Measurements from ENCODE around the gene DCLK1. TPM values are rescaled to one million over a fixed set of nuclear protein-coding genes. Genes with fewer than 3 reads are reported as not detected.

The DCLK1 gene
- total RNA-seq, 3 donors from 2014 or later (not counting 1 experiment from before 2014, with no cell fraction given) = not detected

- no CpG with 5 or more reads among the region's 1 CpG for WGBS (ENCODE audit: insufficient coverage)
- Mint-ChIP-seq H3K27me3 (ENCODE audit: low read depth in 2 of 2) (no peaks in the 10 kb centered on the region), H3K4me1 (no peaks in the 10 kb centered on the region), H3K36me3 (no peaks in the 10 kb centered on the region), H3K27ac (no peak overlapping the region), H3K9me3 (peaks cover 5% of the 10 kb centered on the region in 2 donors), H3K4me3 (no peak overlapping the region)
- no peak overlapping the region for H3K27ac ChIP-seq (ENCODE audit: low read length)
- no peak overlapping the region for H3K4me3 ChIP-seq (ENCODE audit: low read length)
- H3K9me3 ChIP-seq (ENCODE audit: control insufficient read depth, insufficient read depth, low read length) = no peaks in the 10 kb centered on the region
- no peaks in the 10 kb centered on the region for H3K36me3 ChIP-seq (ENCODE audit: control insufficient read depth, insufficient read depth, low read length)
- TF ChIP-seq CTCF (IDR thresholded peaks at IDR 0.05) = no peak
- intact Hi-C loops (cut with micrococcal nuclease) = no loop called here
- ATAC-seq = no peak
- H3K4me1 ChIP-seq (ENCODE audit: control insufficient read depth, insufficient read depth, low read length) = no peaks in the 10 kb centered on the region
- no peaks in the 10 kb centered on the region for H3K27me3 ChIP-seq (ENCODE audit: control insufficient read depth, insufficient read depth, low read length)
- no peak for DNase-seq
Observed at GRCh38 chr13:35898041-35898440, 233.1 kb downstream of the DCLK1 start.

- no peak overlapping the region for H3K27ac ChIP-seq (ENCODE audit: low read length)
- ATAC-seq (no peak), DNase-seq (no peak)
- H3K36me3 ChIP-seq (ENCODE audit: control insufficient read depth, insufficient read depth, low read length) = no peaks in the 10 kb centered on the region
- no peaks in the 10 kb centered on the region for H3K27me3 ChIP-seq (ENCODE audit: control insufficient read depth, insufficient read depth, low read length)
- no peaks in the 10 kb centered on the region for H3K9me3 ChIP-seq (ENCODE audit: control insufficient read depth, insufficient read depth, low read length)
- H3K4me3 Mint-ChIP-seq = no peak overlapping the region
- no peak overlapping the region for H3K4me3 ChIP-seq (ENCODE audit: low read length)
- no peak overlapping the region for H3K27ac Mint-ChIP-seq
- no peaks in the 10 kb centered on the region for H3K4me1 ChIP-seq (ENCODE audit: control insufficient read depth, insufficient read depth, low read length)
- no peaks in the 10 kb centered on the region for H3K4me1 Mint-ChIP-seq
- H3K27me3 Mint-ChIP-seq (ENCODE audit: low read depth in 2 of 2) = no peaks in the 10 kb centered on the region
- 100% methylated on average over 3 of the region's 3 CpGs for WGBS (ENCODE audit: insufficient coverage)
- H3K9me3 Mint-ChIP-seq = peaks cover 5% of the 10 kb centered on the region in 2 donors
- intact Hi-C loops (cut with micrococcal nuclease) = no loop called here
- no peaks in the 10 kb centered on the region for H3K36me3 Mint-ChIP-seq
- no peak for TF ChIP-seq CTCF (IDR thresholded peaks at IDR 0.05)
Observed at GRCh38 chr13:35894636-35895035, 236.5 kb downstream of the DCLK1 start.

GRCh38 chr13:35892837-35893814 lies 238.1 kb downstream of the DCLK1 start:
- ATAC-seq = no peak
- no peak for TF ChIP-seq CTCF (IDR thresholded peaks at IDR 0.05)

More at GRCh38 chr13:35892837-35893814, 238.1 kb downstream of the DCLK1 start:
- no peaks in the 10 kb centered on the region for H3K27me3 Mint-ChIP-seq (ENCODE audit: low read depth in 2 of 2)
- no peaks in the 10 kb centered on the region for H3K4me1 Mint-ChIP-seq
- H3K9me3 Mint-ChIP-seq = peaks cover 2 to 8% of the 10 kb centered on the region in 2 donors
- no peak overlapping the region for H3K27ac Mint-ChIP-seq
- no peak overlapping the region for H3K4me3 ChIP-seq (ENCODE audit: low read length)
- no peaks in the 10 kb centered on the region for H3K36me3 Mint-ChIP-seq
- no peak overlapping the region for H3K27ac ChIP-seq (ENCODE audit: low read length)
- no peaks in the 10 kb centered on the region for H3K27me3 ChIP-seq (ENCODE audit: control insufficient read depth, insufficient read depth, low read length)
- no peak overlapping the region for H3K4me3 Mint-ChIP-seq
- intact Hi-C loops (cut with micrococcal nuclease) = no loop called here
- no peaks in the 10 kb centered on the region for H3K36me3 ChIP-seq (ENCODE audit: control insufficient read depth, insufficient read depth, low read length)
- no peaks in the 10 kb centered on the region for H3K9me3 ChIP-seq (ENCODE audit: control insufficient read depth, insufficient read depth, low read length)
- 86% methylated on average over 6 of the region's 6 CpGs for WGBS (ENCODE audit: insufficient coverage)
- no peaks in the 10 kb centered on the region for H3K4me1 ChIP-seq (ENCODE audit: control insufficient read depth, insufficient read depth, low read length)
- no peak for DNase-seq

Measured in natural killer cell (primary cell).